Measurements from ENCODE around the gene CP.

GRCh38 chr3:149186219-149186618 lies 35.4 kb downstream of the CP start:
- no peak for TF ChIP-seq POLR2A (IDR thresholded peaks at IDR 0.05)
- TF ChIP-seq, protein P1, sequence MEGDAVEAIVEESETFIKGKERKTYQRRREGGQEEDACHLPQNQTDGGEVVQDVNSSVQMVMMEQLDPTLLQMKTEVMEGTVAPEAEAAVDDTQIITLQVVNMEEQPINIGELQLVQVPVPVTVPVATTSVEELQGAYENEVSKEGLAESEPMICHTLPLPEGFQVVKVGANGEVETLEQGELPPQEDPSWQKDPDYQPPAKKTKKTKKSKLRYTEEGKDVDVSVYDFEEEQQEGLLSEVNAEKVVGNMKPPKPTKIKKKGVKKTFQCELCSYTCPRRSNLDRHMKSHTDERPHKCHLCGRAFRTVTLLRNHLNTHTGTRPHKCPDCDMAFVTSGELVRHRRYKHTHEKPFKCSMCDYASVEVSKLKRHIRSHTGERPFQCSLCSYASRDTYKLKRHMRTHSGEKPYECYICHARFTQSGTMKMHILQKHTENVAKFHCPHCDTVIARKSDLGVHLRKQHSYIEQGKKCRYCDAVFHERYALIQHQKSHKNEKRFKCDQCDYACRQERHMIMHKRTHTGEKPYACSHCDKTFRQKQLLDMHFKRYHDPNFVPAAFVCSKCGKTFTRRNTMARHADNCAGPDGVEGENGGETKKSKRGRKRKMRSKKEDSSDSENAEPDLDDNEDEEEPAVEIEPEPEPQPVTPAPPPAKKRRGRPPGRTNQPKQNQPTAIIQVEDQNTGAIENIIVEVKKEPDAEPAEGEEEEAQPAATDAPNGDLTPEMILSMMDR (IDR thresholded peaks at IDR 0.05), result no peak
